DMS79 (cell line): Measurements from ENCODE around the gene NEK1.

Experiments
- DNase-seq: peaks from one replicate; lab custom pipeline; 2025; lab: John Stamatoyannopoulos, UW

Gene NEK1

GRCh38 chr4:169362607-169363006, 249.8 kb downstream of the NEK1 start:
- DNase-seq: no peak

- no peak for DNase-seq
Observed at GRCh38 chr4:169361756-169362155, 250.6 kb downstream of the NEK1 start.

GRCh38 chr4:169359961-169360360, 252.4 kb downstream of the NEK1 start:
- DNase-seq: no peak

- DNase-seq: no peak
Observed at GRCh38 chr4:169352360-169352759, 260.0 kb downstream of the NEK1 start.

GRCh38 chr4:169351872-169352271, 260.5 kb downstream of the NEK1 start:
- peak; percentile 33 for DNase-seq

- DNase-seq: no peak
Observed at GRCh38 chr4:169348541-169348940, 263.8 kb downstream of the NEK1 start.

GRCh38 chr4:169346840-169347239, 265.5 kb downstream of the NEK1 start:
- DNase-seq: no peak

- no peak for DNase-seq
Observed at GRCh38 chr4:169345316-169345721, 267.1 kb downstream of the NEK1 start.
